ENCODE measurements around the gene GNE.
"Not testable (repeated sequence)": the region's sequence is repeated elsewhere in the genome, so short reads cannot be mapped to it uniquely, and the experiment has no call there.

The GNE gene

DNA sequence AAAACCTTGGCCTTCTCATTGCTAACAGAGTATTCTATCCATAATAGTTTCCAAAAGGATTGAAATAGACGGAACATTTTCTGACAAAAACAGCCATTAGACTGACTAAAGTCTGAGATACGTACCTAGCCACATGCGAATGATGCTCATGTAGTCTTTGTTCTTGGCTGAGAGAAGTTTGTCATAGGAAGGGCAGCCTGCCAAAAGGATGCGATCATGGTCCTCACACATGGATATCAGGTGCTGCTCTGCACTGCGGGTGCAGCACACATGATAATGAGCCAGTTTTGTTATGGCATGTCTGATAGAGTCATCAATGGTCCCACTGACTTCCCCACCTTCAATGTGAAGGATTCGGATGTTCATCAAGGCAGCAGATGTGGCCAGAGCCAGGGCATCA lies 12.3 kb downstream of the GNE start:
- H3K27ac ChIP-seq, result no peak overlapping the region
- H3K9me3 ChIP-seq, result no peaks in the 10 kb centered on the region

DNA sequence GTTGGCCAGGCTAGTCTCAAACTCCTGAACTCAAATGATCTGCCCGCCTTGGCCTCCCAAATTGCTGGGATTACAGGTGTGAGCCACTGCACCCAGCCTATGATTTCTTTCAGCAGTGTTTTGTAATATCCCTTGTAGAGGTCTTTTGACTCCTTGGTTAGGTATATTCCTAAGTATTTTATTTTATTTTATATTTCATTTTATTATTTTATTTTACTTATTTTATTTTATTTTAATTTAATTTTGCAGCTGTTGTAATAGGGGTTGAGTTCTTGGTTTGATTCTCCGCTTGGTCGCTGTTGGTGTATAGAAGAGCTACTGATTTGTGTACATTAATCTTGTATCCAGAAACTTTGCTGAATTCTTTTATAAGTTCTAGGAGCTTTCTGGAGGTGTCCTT lies 18.6 kb downstream of the GNE start:
- not testable (repeated sequence) for H4K20me1 ChIP-seq, H3K27ac ChIP-seq, H3K27me3 ChIP-seq, H3K4me1 ChIP-seq, H3K9ac ChIP-seq, H3K4me3 ChIP-seq, H3K4me2 ChIP-seq, H3K9me3 ChIP-seq
- peaks cover 78% of the 10 kb centered on the region for H3K36me3 ChIP-seq

More for the DNA sequence above, 12.3 kb downstream of the GNE start:
- Histone ChIP-seq H4K20me1 (peaks cover 50% of the 10 kb centered on the region), H3K36me3 (peaks cover 73% of the 10 kb centered on the region), H3K4me1 (no peaks in the 10 kb centered on the region), H3K27me3 (no peaks in the 10 kb centered on the region), H3K4me2 (no peak overlapping the region), H3K9ac (no peak overlapping the region), H3K4me3 (no peak overlapping the region)
- no peak for TF ChIP-seq Cebpa-rat (IDR thresholded peaks at IDR 0.05)

DNA sequence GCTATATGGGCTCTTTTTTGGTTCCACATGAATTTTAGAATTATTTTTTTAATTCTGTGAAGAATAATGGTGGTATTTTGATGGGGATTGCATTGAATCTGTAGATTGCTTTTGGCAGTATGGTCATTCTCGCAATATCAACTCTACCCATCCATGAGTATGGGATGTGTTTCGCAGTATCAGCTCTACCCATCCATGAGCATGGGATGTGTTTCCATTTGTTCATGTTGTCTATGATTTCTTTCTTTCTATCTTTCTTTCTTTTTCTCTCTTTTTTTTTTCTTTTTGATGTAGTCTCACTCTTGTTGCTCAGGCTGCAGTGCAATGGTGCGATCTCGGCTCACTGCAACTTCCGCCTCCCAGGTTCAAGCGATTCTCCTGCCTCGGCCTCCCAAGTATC lies 19.0 kb downstream of the GNE start:
- H3K4me1 ChIP-seq, H3K4me2 ChIP-seq, H4K20me1 ChIP-seq, H3K27ac ChIP-seq, H3K27me3 ChIP-seq, H3K9ac ChIP-seq, H3K9me3 ChIP-seq, H3K4me3 ChIP-seq: not testable (repeated sequence)
- peaks cover 78% of the 10 kb centered on the region for H3K36me3 ChIP-seq

DNA sequence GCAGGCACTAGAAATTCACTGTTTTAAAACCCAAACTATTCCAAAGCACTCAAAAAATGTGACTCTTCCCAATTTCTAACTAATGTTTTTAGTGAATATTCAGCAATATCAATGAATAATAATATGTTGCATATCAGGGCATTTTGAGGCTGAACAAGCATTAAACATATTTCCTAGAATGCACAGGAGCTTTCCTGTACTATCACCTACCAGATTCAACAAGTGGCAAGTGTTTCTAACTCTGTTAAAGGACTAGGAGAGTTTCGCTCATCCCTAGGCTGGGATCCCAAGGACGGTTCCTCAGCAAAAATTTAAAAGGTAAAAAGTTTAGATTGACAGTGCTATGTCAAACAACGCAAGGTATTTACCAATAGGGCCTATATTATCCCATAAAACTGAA lies 21.0 kb downstream of the GNE start:
- Histone ChIP-seq H3K9me3 (no peaks in the 10 kb centered on the region), H3K27ac (no peak overlapping the region), H3K36me3 (peaks cover 78% of the 10 kb centered on the region), H3K4me2 (no peak overlapping the region), H3K9ac (no peak overlapping the region), H4K20me1 (no peaks in the 10 kb centered on the region), H3K27me3 (no peaks in the 10 kb centered on the region), H3K4me1 (no peaks in the 10 kb centered on the region), H3K4me3 (no peak overlapping the region)
- TF ChIP-seq Cebpa-rat (IDR thresholded peaks at IDR 0.05), result no peak

DNA sequence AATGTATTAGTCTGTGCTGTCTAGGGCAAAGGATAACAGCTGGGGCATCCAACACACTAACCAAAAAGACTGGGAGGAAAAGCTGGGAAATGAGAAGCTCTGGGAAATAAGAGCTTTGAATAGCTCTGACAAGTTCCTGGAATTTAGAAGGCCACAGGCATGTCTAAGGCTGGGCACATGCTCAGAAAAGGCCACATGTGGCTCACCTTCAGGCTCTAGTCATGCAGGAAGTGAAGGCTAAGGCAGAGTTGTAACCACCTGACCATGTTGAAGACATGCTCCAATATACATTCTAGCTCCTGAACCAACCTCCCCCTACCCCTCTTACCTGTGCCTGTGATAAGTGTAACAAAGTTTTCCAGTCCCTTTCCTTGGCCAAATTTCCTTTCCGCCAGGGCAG lies 35.8 kb downstream of the GNE start:
- H4K20me1 ChIP-seq, result peaks cover 43% of the 10 kb centered on the region
- H3K9me3 ChIP-seq, result peaks cover 16% of the 10 kb centered on the region
- no peak overlapping the region for H3K27ac ChIP-seq
- no peak overlapping the region for H3K4me3 ChIP-seq
- no peaks in the 10 kb centered on the region for H3K4me1 ChIP-seq
- TF ChIP-seq Cebpa-rat (IDR thresholded peaks at IDR 0.05), result no peak
- H3K4me2 ChIP-seq, result no peak overlapping the region
- H3K9ac ChIP-seq, result no peak overlapping the region
- H3K36me3 ChIP-seq, result peaks cover 98% of the 10 kb centered on the region
- H3K27me3 ChIP-seq, result no peaks in the 10 kb centered on the region

DNA sequence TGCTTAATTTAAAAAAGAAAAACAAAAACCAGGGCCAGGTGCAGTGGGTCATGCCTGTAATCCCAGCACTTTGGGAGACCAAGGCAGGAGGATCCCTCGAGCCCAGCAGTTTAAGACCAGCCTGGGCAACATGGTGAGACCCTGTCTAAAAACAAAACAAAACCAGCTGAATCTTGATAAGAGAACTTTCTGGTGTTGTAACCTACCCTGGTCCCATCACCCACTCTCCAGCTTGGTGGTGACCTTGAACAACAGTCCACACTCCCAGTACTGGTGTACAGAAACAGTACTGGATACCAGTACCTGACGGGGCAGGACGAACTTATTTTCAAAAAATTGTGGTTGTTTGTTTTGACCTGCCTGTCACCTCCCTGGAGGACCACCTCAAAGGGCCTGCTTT lies 36.6 kb downstream of the GNE start:
- no peak for TF ChIP-seq Cebpa-rat (IDR thresholded peaks at IDR 0.05)

DNA sequence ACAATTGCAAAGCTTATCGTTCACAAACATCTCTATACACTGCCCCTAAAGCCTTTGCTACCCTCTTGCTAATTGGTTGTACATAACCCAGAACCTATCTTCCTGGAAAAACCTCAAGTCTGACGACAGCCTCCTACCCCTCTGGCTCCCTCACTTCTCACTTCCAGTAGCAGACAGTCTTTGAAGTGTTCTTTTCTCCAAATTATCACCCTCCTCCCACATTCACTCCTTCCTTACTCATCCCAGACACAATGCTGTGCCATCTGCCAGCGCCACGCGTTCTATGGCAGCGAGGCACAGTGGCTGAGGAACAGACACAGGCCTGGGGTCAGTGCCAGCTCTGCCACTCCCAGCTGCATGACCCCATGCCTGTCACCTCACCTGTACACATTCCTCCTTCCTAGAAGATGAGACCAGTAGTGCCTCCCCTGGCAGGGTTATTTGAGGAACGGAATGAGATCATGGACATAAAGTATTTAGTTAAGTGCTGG lies 39.8 kb downstream of the GNE start:
- TF ChIP-seq Cebpa-rat (IDR thresholded peaks at IDR 0.05), result no peak
- H3K27ac ChIP-seq, result no peak overlapping the region
- peaks cover 13% of the 10 kb centered on the region for H3K4me1 ChIP-seq
- peaks cover 16% of the 10 kb centered on the region for H3K9me3 ChIP-seq
- peaks cover 97% of the 10 kb centered on the region for H3K36me3 ChIP-seq
- no peak overlapping the region for H3K9ac ChIP-seq
- H3K4me3 ChIP-seq, result no peak overlapping the region
- no peak overlapping the region for H3K4me2 ChIP-seq
- peaks cover 74% of the 10 kb centered on the region for H4K20me1 ChIP-seq
- no peaks in the 10 kb centered on the region for H3K27me3 ChIP-seq

More for the DNA sequence above, 36.6 kb downstream of the GNE start:
- peaks cover 50% of the 10 kb centered on the region for H4K20me1 ChIP-seq
- H3K4me3 ChIP-seq, result no peak overlapping the region
- H3K9me3 ChIP-seq, result peaks cover 16% of the 10 kb centered on the region
- no peaks in the 10 kb centered on the region for H3K27me3 ChIP-seq
- no peak overlapping the region for H3K27ac ChIP-seq
- no peak overlapping the region for H3K9ac ChIP-seq
- no peaks in the 10 kb centered on the region for H3K4me1 ChIP-seq
- peaks cover 98% of the 10 kb centered on the region for H3K36me3 ChIP-seq
- no peak overlapping the region for H3K4me2 ChIP-seq

DNA sequence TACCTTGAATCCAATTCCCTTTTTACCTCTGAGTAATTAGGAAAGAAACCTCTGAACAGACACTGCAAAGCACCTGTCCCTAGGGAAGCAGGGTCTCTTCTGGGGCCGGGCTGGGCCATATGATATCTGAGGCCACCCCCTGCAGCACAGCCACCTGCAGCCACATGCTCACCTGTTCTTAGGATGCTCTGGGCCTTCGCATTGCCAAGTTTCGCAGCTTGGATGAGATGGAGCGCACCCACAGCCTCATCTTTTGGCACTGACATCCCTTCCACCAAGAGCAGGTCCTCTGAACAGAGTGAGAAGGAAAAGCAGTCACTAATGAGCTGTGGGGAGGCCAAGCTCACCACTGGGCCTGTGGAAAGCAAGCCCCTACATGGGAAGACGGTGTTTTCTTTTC lies 40.2 kb downstream of the GNE start:
- peaks cover 15% of the 10 kb centered on the region for H3K9me3 ChIP-seq
- H3K36me3 ChIP-seq, result peaks cover 97% of the 10 kb centered on the region
- H3K27ac ChIP-seq, result no peak overlapping the region
- H3K9ac ChIP-seq, result no peak overlapping the region
- H3K4me1 ChIP-seq, result peaks cover 17% of the 10 kb centered on the region
- H3K4me3 ChIP-seq, result no peak overlapping the region
- H3K4me2 ChIP-seq, result no peak overlapping the region
- peaks cover 78% of the 10 kb centered on the region for H4K20me1 ChIP-seq
- no peaks in the 10 kb centered on the region for H3K27me3 ChIP-seq
- no peak for TF ChIP-seq Cebpa-rat (IDR thresholded peaks at IDR 0.05)

DNA sequence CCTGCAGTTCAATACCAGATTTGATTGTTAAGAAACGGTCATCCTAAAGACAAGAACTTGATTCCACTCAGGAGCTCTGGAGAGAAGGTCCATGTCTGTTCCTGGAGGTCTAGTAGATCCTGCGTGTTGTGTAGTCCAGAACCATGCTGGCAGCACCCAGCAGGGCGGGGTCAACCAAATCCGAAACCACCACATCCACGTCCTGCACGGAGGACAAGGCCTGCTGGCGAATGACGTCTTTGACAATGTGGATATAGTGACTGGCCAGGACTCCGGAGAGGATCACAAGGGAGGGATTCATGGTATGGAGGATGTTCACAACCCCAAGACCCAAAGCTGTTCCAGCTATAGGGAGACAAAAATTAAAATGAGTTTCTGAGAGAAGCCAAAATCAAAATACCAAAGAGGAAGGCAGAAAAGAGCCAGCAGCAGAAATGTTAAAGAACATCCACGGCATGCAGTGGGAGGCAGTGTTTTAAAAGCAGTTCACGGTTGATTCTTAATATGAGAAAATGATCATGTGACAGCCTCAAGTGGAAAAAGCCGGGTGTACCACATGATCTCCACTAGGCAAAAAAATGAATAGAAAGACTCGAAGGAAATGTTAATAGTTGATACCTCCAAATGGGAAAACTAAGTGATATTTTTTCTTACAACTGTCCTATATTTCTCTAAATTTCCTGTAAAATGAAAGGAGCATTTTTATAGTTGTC lies 40.8 kb downstream of the GNE start:
- peaks cover 97% of the 10 kb centered on the region for H3K36me3 ChIP-seq

DNA sequence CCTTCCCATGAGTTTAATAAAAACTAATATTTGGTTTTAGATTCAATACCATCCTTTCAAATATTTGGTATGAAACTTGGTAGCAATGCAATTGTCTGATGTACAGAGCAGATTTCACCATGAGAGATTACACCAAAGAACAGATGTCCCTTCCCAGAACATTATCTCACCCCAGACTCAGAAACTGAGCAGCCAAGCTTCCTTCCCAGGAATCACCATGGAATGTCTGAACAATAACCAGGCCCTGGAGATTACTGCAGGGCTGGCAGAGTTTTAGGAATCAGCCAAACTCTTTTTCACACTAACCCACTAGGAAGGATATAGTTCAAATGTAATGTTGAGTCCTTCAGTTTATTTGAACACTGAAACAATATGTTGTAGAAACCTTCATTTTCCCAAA lies 43.7 kb downstream of the GNE start:
- no peaks in the 10 kb centered on the region for H3K9me3 ChIP-seq

More for the DNA sequence above, 40.8 kb downstream of the GNE start:
- Histone ChIP-seq H3K9ac (no peak overlapping the region), H3K4me1 (peaks cover 21% of the 10 kb centered on the region), H3K4me3 (no peak overlapping the region), H4K20me1 (peaks cover 84% of the 10 kb centered on the region), H3K27me3 (no peaks in the 10 kb centered on the region), H3K4me2 (no peak overlapping the region), H3K9me3 (peaks cover 9% of the 10 kb centered on the region), H3K27ac (no peak overlapping the region)
- TF ChIP-seq Cebpa-rat (IDR thresholded peaks at IDR 0.05), result no peak

DNA sequence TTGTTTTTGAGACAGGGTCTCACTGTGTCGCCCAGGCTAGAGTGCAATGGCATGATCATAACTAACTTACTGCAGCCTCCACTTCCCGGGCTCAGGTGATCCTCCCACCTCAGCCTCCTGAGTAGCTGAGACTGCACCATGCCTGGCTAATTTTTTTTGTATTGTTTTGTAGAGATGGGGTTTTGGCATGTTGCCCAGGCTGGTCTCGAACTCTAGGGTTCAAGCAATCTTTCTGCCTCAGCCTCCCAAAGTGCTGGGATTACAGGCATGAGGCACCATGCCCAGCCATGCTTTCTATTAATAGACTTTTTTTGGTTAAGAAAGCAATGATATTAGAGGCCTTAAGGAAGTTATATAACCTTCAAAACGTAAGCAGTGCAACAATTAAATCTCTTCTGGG lies 44.3 kb downstream of the GNE start:
- H3K4me2 ChIP-seq, result no peak overlapping the region
- H3K4me1 ChIP-seq, result peaks cover 21% of the 10 kb centered on the region
- H3K4me3 ChIP-seq, result no peak overlapping the region
- peaks cover 97% of the 10 kb centered on the region for H3K36me3 ChIP-seq
- H3K27me3 ChIP-seq, result no peaks in the 10 kb centered on the region
- no peak for TF ChIP-seq Cebpa-rat (IDR thresholded peaks at IDR 0.05)
- H3K9me3 ChIP-seq, result no peaks in the 10 kb centered on the region
- no peak overlapping the region for H3K27ac ChIP-seq
- H3K9ac ChIP-seq, result no peak overlapping the region
- H4K20me1 ChIP-seq, result peaks cover 97% of the 10 kb centered on the region

More for the DNA sequence above, 43.7 kb downstream of the GNE start:
- peaks cover 97% of the 10 kb centered on the region for H4K20me1 ChIP-seq
- no peak overlapping the region for H3K4me3 ChIP-seq
- H3K4me1 ChIP-seq, result peaks cover 21% of the 10 kb centered on the region
- H3K9ac ChIP-seq, result no peak overlapping the region
- peaks cover 97% of the 10 kb centered on the region for H3K36me3 ChIP-seq
- no peaks in the 10 kb centered on the region for H3K27me3 ChIP-seq
- no peak overlapping the region for H3K27ac ChIP-seq
- no peak for TF ChIP-seq Cebpa-rat (IDR thresholded peaks at IDR 0.05)
- H3K4me2 ChIP-seq, result no peak overlapping the region

All from BLaER1 (cell line).